ENCODE data around the gene C1QL4.

GRCh38 chr12:49370539-49370938 is 33.6 kb upstream of the C1QL4 start:
- TF ChIP-seq CTCF (conservative IDR thresholded peaks at IDR 0.05; ENCODE audit: low read depth, low read length) (no peak), EZH2 (IDR thresholded peaks at IDR 0.05; ENCODE audit: borderline replicate concordance, low read depth, low read length, poor library complexity, severe bottlenecking) (no peak)

Data from A673 (cell line).